Upper lobe of right lung (tissue), 1 donor: Measurements from ENCODE around the gene CHST8. TPM values are rescaled to one million over a fixed set of nuclear protein-coding genes. Genes with fewer than 3 reads are reported as not detected.

Source experiments
- ATAC-seq: fragments of 200-7000 bp; cut with Tn5 transposase; one replicate; pipeline ENCODE4 v1.9.1; 2020; ENCODE audit warnings: mild to moderate bottlenecking, moderate library complexity
- DNase-seq: peaks from one replicate; pipeline ENCODE4 v3.0.0-alpha.2; 2020
- H3K27ac ChIP-seq: fragments of 200-600 bp; one replicate; pipeline ENCODE4 v1.8.0; 2022
- H3K27me3 ChIP-seq: fragments of 200-600 bp; one replicate; pipeline ENCODE4 v1.8.0; 2022; ENCODE audit warnings: mild to moderate bottlenecking
- H3K36me3 ChIP-seq: fragments of 200-600 bp; one replicate; pipeline ENCODE4 v1.8.0; 2022
- H3K4me1 ChIP-seq: fragments of 200-600 bp; one replicate; pipeline ENCODE4 v1.8.0; 2022
- H3K4me3 ChIP-seq: fragments of 200-600 bp; one replicate; pipeline ENCODE4 v1.8.0; 2022; ENCODE audit warnings: mild to moderate bottlenecking
- H3K9me3 ChIP-seq: fragments of 200-600 bp; one replicate; pipeline ENCODE4 v1.8.0; 2022
- intact Hi-C: fragments of 100-400 bp; cut with DNase I; formaldehyde crosslinking; loops from one replicate; pipeline ENCODE4 v1.11.0; 2022
- total RNA-seq: library from RNA; stranded (reverse); fragmentation: NEBNext Ultra II Directional; extraction: Animal tissue kit (Norgen Biotek cat#: 25700); gene quantifications from one replicate; pipeline ENCODE4 v1.2.1, GENCODE V29; 2021
- TF ChIP-seq, protein P1 (sequence below): fragments of 200-600 bp; IDR thresholded peaks from one replicate; pipeline ENCODE4 v1.8.0; 2022; ENCODE audit warnings: antibody characterized with exemption
- donor health status: DM: no; HTN: yes; CAD: no; lungs with severe emphysema.

Gene CHST8
- total RNA-seq, 1 donor from 2014 or later = 0.64 TPM

- DNase-seq = peak; percentile 43
- TF ChIP-seq, protein P1, sequence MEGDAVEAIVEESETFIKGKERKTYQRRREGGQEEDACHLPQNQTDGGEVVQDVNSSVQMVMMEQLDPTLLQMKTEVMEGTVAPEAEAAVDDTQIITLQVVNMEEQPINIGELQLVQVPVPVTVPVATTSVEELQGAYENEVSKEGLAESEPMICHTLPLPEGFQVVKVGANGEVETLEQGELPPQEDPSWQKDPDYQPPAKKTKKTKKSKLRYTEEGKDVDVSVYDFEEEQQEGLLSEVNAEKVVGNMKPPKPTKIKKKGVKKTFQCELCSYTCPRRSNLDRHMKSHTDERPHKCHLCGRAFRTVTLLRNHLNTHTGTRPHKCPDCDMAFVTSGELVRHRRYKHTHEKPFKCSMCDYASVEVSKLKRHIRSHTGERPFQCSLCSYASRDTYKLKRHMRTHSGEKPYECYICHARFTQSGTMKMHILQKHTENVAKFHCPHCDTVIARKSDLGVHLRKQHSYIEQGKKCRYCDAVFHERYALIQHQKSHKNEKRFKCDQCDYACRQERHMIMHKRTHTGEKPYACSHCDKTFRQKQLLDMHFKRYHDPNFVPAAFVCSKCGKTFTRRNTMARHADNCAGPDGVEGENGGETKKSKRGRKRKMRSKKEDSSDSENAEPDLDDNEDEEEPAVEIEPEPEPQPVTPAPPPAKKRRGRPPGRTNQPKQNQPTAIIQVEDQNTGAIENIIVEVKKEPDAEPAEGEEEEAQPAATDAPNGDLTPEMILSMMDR = no peak
Measured at GRCh38 chr19:33722456-33723239, 100.9 kb downstream of the CHST8 start.

GRCh38 chr19:33723512-33723911 is 101.8 kb downstream of the CHST8 start:
- no peak for ATAC-seq
- Histone ChIP-seq H3K27ac (no peak overlapping the region), H3K27me3 (peaks cover 4% of the 10 kb centered on the region), H3K4me3 (no peak overlapping the region), H3K36me3 (no peaks in the 10 kb centered on the region), H3K9me3 (no peaks in the 10 kb centered on the region), H3K4me1 (no peaks in the 10 kb centered on the region)
- intact Hi-C loops = no loop called here
- peak; percentile 48 for DNase-seq
- TF ChIP-seq, protein P1 = no peak

More at GRCh38 chr19:33722456-33723239, 100.9 kb downstream of the CHST8 start:
- no peaks in the 10 kb centered on the region for H3K9me3 ChIP-seq
- H3K27me3 ChIP-seq = peaks cover 4% of the 10 kb centered on the region
- no peaks in the 10 kb centered on the region for H3K36me3 ChIP-seq
- no peak for ATAC-seq
- no peak overlapping the region for H3K27ac ChIP-seq
- H3K4me1 ChIP-seq = no peaks in the 10 kb centered on the region
- intact Hi-C loops = no loop called here
- no peak overlapping the region for H3K4me3 ChIP-seq

DNA sequence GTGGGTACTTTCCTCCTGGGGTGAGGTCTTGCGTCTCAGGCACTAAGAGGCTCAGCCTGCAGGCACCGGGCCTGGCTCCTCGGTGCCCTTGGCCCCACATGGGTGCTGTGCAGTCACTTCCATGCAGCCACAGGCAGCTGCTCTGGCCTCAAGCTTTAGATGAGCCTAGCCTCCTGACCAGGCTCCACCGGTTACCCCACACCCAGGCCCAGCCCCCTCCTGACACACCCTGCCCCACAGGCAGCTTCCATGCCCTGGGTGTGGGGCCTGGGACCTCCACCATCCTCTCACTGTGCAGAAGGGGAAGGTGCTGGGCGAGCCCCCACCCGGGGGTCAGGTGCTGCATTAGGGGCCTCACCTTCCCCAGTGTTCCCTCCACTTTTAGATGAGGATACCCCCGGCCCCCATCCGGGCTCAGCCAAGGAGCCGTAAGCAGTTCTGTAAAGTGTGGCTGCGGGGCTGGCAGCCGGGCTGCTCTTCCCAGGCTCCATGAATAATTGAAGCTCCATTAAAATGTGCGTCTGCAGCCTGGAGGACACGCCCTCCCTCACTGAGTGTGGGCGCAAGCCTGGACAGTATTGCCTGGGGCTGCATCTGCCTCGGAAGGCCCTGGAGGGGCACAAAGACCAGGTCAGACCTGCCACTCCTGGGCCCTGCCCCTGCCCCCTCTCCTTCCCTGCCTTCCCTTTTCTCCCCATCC is 102.4 kb downstream of the CHST8 start:
- peak; percentile 55 for DNase-seq

DNA sequence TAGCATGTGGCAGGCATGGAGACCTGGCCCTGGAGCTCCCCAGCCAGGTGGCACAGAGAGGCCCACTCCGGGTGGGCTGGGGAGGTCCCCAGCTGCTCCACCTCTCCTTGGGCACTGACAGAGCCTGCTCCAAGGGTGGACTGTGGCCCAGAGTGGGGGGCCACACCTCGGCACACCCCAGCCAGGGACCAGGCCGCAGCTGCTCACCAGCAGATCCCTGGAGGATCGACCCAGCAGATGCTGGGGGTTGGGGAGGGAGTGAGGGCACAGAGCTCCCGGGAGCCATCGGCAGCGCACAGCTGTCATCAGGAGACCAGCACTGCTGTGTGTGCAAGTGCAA is 102.9 kb downstream of the CHST8 start:
- no peaks in the 10 kb centered on the region for H3K36me3 ChIP-seq
- intact Hi-C loops = no loop called here
- peak; percentile 44 for DNase-seq
- no peaks in the 10 kb centered on the region for H3K9me3 ChIP-seq
- H3K27me3 ChIP-seq = peaks cover 4% of the 10 kb centered on the region
- no peak for ATAC-seq
- TF ChIP-seq, protein P1 = no peak
- no peaks in the 10 kb centered on the region for H3K4me1 ChIP-seq
- H3K27ac ChIP-seq = no peak overlapping the region
- H3K4me3 ChIP-seq = no peak overlapping the region

More for the DNA sequence above, 102.4 kb downstream of the CHST8 start:
- Histone ChIP-seq H3K36me3 (no peaks in the 10 kb centered on the region), H3K27ac (no peak overlapping the region), H3K4me3 (no peak overlapping the region), H3K9me3 (no peaks in the 10 kb centered on the region), H3K27me3 (peaks cover 4% of the 10 kb centered on the region), H3K4me1 (no peaks in the 10 kb centered on the region)
- TF ChIP-seq, protein P1 = no peak
- no peak for ATAC-seq
- intact Hi-C loops = no loop called here

- H3K27me3 ChIP-seq = peaks cover 1% of the 10 kb centered on the region
- no peaks in the 10 kb centered on the region for H3K9me3 ChIP-seq
Measured at GRCh38 chr19:33725567-33725966, 103.8 kb downstream of the CHST8 start.

More at GRCh38 chr19:33725567-33725966, 103.8 kb downstream of the CHST8 start:
- DNase-seq (peak; percentile 42), ATAC-seq (no peak)
- Histone ChIP-seq H3K36me3 (no peaks in the 10 kb centered on the region), H3K27ac (no peak overlapping the region), H3K4me1 (no peaks in the 10 kb centered on the region), H3K4me3 (no peak overlapping the region)
- TF ChIP-seq, protein P1 = no peak
- intact Hi-C loops = no loop called here
